ENCODE measurements around the gene BCAR3. TPM values are rescaled to one million over a fixed set of nuclear protein-coding genes. Genes with fewer than 3 reads are reported as not detected.

Gene BCAR3
- total RNA-seq, 1 donor from 2014 or later, result 9.2 TPM

DNA sequence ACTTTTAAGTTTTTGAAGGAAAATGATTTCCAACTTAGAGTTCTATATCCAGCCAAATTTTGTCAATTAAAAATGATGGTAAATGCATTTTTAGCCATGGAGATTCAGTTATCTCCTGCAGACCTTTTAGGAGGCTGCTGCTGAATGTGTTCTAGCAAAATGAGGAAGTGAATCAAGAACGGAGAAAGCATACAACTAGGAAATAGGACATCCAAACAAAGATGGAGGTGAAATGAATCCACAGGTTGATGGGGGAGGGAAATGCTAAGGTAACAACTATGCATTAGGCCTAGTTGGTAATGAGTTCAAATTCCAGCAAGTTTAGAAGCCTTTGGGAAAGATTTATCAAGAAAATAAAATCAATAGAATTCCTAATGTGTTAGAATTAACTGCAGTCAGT lies 153.2 kb downstream of the BCAR3 start:
- no peak overlapping the region for H3K4me3 Mint-ChIP-seq
- H3K9me3 Mint-ChIP-seq, result no peaks in the 10 kb centered on the region
- H3K36me3 Mint-ChIP-seq, result peaks cover 36% of the 10 kb centered on the region
- H3K27me3 Mint-ChIP-seq (ENCODE audit: low read depth), result no peaks in the 10 kb centered on the region
- no peak for DNase-seq (ENCODE audit: low spot score in 2 of 2, unreplicated experiment in 2 of 2)
- H3K27ac Mint-ChIP-seq, result no peak overlapping the region
- TF ChIP-seq, protein P1, sequence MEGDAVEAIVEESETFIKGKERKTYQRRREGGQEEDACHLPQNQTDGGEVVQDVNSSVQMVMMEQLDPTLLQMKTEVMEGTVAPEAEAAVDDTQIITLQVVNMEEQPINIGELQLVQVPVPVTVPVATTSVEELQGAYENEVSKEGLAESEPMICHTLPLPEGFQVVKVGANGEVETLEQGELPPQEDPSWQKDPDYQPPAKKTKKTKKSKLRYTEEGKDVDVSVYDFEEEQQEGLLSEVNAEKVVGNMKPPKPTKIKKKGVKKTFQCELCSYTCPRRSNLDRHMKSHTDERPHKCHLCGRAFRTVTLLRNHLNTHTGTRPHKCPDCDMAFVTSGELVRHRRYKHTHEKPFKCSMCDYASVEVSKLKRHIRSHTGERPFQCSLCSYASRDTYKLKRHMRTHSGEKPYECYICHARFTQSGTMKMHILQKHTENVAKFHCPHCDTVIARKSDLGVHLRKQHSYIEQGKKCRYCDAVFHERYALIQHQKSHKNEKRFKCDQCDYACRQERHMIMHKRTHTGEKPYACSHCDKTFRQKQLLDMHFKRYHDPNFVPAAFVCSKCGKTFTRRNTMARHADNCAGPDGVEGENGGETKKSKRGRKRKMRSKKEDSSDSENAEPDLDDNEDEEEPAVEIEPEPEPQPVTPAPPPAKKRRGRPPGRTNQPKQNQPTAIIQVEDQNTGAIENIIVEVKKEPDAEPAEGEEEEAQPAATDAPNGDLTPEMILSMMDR (IDR thresholded peaks at IDR 0.05; ENCODE audit: unreplicated experiment), result no peak
- peaks cover 15% of the 10 kb centered on the region for H3K4me1 Mint-ChIP-seq

DNA sequence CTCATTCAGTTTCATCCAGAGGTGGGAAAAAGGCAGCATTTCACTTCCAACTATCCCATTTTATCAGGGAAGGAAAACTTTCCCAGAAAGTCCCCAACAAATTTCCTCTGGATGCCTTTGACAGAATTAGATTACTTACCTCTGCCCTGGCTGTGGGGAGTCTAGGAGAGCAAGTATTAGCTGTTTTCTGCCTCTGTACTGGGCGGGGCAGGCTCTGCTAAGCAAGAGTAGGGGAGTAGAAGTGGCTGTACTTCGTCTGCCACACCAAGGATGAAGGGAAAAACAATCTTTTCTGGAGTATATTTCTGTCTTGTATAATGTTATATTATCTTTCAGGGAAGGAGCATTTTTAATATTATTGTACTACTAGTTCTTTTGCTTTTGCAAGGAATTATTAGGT lies 155.2 kb downstream of the BCAR3 start:
- Mint-ChIP-seq H3K4me3 (no peak overlapping the region), H3K4me1 (peaks cover 13% of the 10 kb centered on the region), H3K36me3 (peaks cover 29% of the 10 kb centered on the region), H3K9me3 (peaks cover 4% of the 10 kb centered on the region), H3K27me3 (ENCODE audit: low read depth) (no peaks in the 10 kb centered on the region), H3K27ac (no peak overlapping the region)
- TF ChIP-seq, protein P1 (IDR thresholded peaks at IDR 0.05; ENCODE audit: unreplicated experiment), result no peak
- DNase-seq (ENCODE audit: low spot score in 2 of 2, unreplicated experiment in 2 of 2), result no peak

DNA sequence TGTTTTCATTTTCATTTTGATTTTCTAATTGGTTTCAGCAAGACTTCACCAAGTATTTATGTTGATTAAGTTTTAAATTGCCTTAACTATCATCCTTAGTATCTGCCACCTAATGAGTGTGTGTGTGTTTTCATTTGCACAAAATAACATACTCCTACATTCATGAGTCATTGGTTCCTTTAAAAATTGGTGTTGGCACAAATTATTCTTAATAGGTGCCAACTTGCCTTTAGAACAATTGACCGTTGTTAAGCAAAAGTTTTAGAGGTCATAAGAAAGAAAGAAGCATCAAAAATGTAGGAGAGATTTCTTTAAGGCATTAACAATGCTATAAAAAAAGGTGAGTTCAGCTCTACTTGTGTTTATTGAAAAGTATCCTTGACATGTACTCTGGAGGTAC lies 156.2 kb downstream of the BCAR3 start:
- Mint-ChIP-seq H3K4me1 (peaks cover 4% of the 10 kb centered on the region), H3K4me3 (no peak overlapping the region), H3K27ac (no peak overlapping the region), H3K9me3 (peaks cover 11% of the 10 kb centered on the region), H3K27me3 (ENCODE audit: low read depth) (no peaks in the 10 kb centered on the region), H3K36me3 (peaks cover 35% of the 10 kb centered on the region)
- TF ChIP-seq, protein P1 (IDR thresholded peaks at IDR 0.05; ENCODE audit: unreplicated experiment), result no peak
- no peak for DNase-seq (ENCODE audit: low spot score in 2 of 2, unreplicated experiment in 2 of 2)

DNA sequence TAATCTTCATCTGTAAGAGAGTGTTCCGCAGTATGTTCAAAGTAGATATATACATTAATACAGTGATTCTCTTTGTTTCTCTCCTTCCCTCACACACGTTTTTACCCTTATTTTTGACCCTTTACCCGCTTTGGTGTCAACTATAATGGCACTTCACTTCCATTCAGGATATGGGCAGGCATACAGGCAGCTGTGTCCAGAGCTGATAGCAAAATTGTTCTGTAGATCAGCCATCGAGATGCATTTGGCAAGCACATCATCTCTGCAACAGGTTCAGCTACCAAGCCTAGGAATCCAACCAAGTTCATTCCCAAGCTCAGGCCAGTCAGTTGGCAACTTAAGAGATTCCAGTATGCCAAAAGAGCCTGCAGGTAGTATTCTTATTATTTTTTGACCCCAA lies 158.9 kb downstream of the BCAR3 start:
- H3K27ac Mint-ChIP-seq, result no peak overlapping the region
- DNase-seq (ENCODE audit: low spot score in 2 of 2, unreplicated experiment in 2 of 2), result no peak
- TF ChIP-seq, protein P1 (IDR thresholded peaks at IDR 0.05; ENCODE audit: unreplicated experiment), result no peak
- H3K9me3 Mint-ChIP-seq, result peaks cover 11% of the 10 kb centered on the region
- H3K36me3 Mint-ChIP-seq, result peaks cover 32% of the 10 kb centered on the region
- peaks cover 4% of the 10 kb centered on the region for H3K4me1 Mint-ChIP-seq
- no peaks in the 10 kb centered on the region for H3K27me3 Mint-ChIP-seq (ENCODE audit: low read depth)
- no peak overlapping the region for H3K4me3 Mint-ChIP-seq

DNA sequence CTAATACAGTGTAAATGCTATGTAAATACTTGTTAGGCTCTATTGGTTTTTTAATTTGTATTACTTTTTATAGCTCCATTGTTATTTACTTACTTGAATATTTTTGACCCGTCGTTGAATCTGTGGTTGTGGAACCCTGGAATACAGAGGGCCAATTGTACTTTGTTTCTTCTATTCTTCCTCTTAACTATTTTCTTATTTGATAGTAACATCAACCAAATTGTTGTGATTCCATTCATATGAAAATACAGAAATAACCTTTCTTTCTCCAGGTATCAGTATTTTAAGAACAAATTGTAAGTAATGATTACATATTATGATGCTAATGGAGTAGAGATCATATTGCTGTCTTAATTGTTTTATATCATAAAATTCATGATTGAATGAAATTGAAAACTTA lies 160.0 kb downstream of the BCAR3 start:
- Mint-ChIP-seq H3K36me3 (peaks cover 28% of the 10 kb centered on the region), H3K9me3 (peaks cover 11% of the 10 kb centered on the region), H3K4me1 (peaks cover 4% of the 10 kb centered on the region), H3K27ac (no peak overlapping the region), H3K4me3 (no peak overlapping the region), H3K27me3 (ENCODE audit: low read depth) (no peaks in the 10 kb centered on the region)
- DNase-seq (ENCODE audit: low spot score in 2 of 2, unreplicated experiment in 2 of 2), result no peak
- TF ChIP-seq, protein P1 (IDR thresholded peaks at IDR 0.05; ENCODE audit: unreplicated experiment), result no peak
